Endothelial cell of hepatic sinusoid (primary cell): ENCODE data around the gene ALPL.

Experiments used
- in situ Hi-C: cut with HindIII; loops from 2 replicates; pipeline ENCODE4 v1.10.0; 2017; ENCODE audit warnings: low sequenced_read_pairs

ALPL gene

DNA sequence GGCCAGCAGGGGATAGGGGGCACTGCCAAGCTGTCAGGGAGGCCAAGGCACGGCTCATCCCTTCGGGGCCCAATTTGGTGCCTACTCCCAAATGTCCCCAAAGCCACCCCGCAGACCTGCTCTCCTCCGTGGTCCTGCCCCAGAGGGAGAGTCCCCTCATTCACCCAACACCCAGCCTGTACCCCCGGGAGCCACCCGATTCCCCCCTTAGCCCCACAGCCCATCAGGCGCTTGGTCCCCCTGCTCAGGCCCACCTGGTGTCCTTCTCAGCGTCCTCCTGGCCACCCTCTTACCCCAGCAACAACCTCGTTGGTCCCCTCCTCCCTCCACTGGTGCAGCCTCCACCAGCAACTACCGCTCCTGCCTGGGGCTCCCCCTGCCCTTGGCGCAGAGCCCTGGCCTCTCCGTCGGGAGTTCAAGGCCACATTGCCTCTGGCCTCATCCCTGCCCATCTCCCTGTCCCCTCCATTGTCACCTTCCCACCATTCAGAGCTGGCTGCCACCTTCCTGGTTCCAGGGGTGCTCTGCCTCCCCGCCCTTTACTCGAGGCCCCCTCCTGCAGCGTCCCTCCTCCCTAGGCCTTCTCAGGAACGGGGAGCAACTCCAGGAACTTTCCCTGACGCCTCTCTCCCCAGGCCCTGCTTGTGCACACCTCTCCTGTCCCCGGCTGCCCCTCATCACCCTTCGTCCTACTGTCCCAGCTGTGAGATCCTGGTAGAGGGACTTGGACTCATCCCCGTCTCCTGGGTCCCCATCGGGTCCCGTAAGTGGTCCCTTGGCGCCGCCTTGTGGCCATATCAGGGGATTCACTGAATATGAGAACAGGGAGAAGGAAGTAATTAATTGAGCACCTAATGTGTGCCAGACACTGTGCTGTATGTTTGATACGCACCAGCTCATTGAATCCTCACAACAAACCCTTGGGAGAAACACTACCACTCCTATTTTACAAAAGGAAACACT lies 86.0 kb downstream of the ALPL start:
- in situ Hi-C loops: no loop called here

GRCh38 chr1:21596174-21596573 lies 87.0 kb downstream of the ALPL start:
- in situ Hi-C loops: no loop called here

DNA sequence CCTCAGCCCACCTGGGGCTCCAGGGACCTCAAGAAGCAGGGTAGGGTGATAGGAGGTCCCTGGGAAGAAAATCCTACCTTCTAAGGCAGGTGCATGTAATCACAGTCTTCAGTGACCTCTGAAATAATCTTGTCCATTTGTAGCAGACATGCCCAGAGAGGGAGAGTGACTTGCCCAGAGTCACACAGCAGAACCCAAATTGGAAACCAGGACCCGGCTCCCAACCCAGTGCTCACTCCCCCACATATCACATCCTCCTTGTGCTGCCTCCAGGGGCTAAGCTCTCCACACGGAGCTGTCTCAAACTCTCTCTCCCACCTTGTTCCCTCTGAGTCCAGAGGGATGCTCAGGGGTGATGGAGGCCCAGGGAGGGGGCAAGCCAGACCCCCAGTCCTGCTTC lies 87.4 kb downstream of the ALPL start:
- in situ Hi-C loops: no loop called here

GRCh38 chr1:21597753-21598152 lies 88.5 kb downstream of the ALPL start:
- in situ Hi-C loops: no loop called here

DNA sequence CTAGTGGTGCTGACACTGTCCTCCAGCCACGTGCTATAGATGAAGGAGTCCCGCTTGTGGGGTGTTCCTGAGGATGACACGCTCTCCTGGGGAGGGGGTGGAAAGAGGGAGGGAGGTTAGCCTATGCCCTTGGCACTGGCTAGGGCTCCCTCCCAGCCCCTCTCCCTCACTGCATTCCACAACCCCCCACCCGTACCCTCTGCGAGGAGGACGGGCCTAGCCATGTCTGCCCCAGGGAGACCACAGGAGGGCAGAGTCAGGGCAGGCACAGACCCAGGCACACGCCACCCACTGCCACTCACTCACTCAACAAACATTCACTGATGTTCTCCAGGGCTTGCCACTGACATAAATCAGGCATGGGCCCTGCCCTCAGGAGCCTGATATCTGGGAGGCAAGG lies 89.2 kb downstream of the ALPL start:
- in situ Hi-C loops: no loop called here

- in situ Hi-C loops: no loop called here
These were observed 89.7 kb downstream of the ALPL start for GRCh38 chr1:21598904-21599303.

DNA sequence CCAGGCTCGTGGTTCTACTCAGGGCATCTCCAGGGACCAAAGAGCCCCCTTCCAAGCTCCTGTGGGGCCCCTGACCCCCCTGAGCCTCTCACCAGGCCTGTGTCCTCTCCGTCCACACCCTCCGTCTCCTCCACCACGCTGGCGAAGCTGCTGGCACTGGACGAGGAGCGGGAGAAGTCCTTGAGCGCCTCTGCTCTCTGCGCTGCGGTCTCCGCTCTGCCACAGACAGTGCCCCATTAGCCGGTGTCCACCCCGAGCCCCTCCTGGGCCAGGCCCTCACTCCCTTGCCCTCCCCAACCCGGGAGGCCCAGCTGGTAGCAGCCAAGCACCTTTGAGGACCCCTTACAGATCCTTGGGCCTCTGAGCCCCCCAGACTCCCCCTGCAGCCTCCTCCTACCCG lies 90.2 kb downstream of the ALPL start:
- in situ Hi-C loops: no loop called here

DNA sequence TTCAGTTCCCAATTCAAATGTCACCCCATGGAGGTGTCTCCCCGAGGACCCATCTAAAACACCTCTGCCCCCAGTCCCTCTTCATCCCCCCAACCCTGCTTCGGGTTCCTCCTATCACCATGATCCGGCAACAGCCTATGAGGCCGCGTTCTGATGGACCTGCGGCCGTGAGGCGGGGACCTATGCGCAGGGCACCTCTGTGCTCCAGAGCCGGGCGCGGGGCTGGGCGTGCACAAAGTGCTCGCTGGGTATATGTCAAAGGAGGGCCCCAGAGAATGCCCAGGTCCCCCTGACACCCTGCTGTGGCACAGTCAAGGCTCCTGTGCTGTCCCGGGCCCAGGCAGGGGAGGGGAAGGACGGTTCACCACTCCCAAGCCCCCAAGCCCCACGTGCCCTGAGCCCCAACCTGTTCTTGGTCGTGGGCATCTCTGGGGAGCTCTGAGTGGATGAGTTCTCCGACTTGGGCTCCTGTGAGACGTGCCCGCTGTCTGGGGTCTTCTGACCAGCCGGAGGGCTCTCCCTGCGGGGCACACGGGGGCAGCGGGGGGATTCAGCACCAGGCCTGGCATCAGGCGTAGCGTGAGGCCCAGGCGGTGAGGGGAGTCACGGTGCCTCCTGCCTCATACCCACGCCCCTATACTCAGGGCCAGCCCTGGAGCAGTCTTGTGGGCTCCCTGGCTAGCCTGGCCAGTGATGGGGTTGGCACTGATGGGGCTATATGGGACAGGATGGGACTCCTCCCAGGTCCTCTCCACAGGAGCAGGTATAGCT lies 92.2 kb downstream of the ALPL start:
- in situ Hi-C loops: no loop called here

DNA sequence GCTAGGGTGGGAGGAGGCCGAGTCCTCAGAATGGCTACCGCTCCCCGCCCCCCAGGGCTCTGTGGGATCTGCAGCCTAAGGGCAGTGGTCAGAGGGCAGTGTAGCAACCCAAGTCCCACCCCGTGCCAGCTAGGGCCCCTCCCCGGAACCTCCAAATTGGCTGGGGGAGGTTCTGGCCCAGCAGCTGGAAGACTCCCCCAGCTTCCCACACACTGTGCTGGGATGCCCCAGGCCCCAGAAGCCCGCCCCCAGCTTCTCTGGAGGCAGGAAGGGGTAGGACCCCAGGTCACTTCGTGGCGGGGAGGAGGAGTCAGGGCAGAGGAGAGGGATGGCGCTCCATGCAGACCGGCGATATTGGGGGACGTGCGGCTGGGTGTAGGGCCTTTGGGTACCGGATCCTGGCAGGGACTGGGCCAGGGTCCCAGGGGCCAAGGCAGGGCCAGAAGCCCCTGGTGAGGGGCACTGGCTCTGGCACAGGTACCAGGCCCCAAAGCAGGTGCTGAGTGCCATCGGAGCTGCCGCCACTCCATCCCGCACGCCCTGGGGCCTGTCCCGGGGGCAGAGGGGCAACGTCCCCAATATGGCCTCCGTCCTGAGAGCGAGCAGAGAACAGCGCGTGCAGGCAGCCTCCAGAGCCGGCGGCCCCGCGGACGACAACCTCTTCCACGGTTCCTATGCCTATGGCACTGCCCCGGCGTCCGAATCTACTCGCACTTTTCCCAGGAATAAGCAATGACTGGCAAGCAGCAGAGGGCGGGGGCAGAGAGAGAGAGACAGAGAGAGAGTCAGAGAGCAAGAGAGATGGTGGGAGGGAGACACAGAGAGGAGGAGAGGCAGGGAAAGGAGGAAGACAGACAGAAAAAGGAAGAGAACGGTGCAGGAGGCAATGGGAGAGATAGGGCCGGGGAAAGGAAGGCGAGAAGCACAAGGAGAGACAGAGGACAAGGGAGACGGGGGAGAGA lies 94.2 kb downstream of the ALPL start:
- in situ Hi-C loops: no loop called here

DNA sequence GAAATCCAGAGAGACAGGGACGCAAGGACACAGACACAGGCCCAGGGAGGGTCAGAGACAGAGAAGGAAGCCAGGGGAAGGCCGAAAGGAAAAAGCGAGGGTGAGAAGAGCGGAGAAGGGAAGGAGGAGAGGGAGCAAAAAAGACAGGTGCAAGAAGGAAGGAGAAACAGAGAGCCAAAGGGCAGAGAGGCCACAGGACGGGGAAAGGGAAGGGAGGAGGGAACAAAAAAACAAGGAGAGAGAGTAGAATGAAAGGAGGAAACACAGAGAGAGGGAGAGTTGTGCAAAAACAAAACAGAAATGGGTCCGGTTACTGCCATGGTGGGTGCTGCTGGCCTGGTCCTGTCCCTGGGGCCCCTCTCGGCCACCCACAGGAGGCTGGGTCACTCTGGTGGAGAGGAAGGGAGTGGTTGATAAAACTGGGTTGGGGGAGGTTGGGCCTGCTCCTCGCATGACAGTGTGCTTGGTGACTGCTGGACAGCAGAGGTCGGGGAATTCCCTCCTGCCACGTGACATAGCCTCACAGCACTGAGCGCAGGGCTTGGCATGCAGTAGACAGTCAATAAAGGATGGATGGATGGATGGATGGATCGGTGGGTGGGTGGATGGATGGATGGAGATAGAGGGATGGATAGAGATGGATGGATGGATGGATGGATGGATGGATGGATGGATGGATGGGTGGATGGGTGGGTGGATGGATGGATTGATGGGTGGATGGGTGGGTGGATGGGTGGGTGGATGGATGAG lies 95.2 kb downstream of the ALPL start:
- in situ Hi-C loops: no loop called here

- in situ Hi-C loops: no loop called here
These were observed 95.9 kb downstream of the ALPL start for GRCh38 chr1:21605012-21605715.

GRCh38 chr1:21605964-21606705 lies 96.9 kb downstream of the ALPL start:
- in situ Hi-C loops: no loop called here

- in situ Hi-C loops: no loop called here
These were observed 98.6 kb downstream of the ALPL start for GRCh38 chr1:21607549-21608529.

DNA sequence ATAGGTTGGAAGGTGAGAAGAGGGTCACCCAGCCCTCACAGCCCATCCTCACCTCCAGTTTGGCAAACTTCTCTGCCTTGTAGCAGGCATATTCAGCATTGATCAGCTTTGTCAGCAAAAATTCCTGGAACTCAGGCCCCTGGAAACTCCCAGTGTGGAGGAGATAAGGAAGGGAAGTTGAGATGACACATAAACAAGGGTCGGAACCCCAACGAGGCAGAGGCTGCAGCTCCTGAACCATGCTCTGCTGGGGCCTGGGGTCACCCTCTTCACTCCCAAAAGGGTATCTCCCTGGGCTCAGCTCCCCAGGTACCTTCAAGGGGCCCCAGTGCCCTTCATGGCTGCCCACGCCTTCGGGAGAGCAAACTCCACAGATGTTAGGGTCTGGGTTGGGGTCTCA lies 99.6 kb downstream of the ALPL start:
- in situ Hi-C loops: no loop called here

- in situ Hi-C loops: loop anchor here (5.0 kb wide), 1 partner anchor 58 kb away; no protein-coding TSS in a partner anchor
These were observed 100.8 kb downstream of the ALPL start for GRCh38 chr1:21610027-21610426.

DNA sequence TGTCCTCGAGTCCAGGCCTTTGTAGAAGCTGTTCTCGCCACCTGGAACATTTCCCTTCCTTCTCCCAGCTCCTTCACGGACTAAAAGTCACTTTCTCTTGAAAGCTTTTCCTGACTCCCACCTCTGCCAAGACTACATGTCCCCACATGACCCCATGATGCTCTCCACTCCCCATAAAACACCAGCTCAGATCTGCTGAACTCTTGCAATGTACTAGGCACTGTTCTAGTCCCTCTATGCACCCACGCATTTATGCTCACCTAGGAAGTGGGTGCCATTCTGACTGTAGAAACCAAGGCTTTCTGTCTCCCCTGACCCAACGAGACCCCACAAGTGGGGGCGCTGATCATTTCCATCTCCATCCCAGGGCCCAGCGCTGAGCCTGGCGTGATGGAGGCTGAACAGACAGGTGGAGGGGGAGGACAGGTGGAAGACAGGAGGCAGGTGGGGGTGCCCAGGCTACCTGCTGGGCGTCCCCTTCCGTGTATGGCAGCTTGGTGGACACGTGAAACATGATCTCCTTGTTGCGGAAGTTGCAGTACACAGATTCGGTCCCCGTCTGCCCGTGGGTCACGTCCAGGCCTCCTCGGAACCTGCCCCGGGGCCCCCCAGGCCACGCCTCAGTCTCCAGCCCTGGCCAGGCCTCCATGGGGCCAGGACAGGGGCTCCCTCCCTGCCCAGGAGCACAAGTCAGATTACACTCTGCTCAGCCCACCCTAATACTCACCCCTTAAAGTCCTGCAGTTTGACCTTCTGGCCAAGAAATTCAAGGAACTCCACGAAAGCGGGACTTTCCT lies 102.0 kb downstream of the ALPL start:
- in situ Hi-C loops: loop anchor here (5.0 kb wide), 1 partner anchor 59 kb away; no protein-coding TSS in a partner anchor

DNA sequence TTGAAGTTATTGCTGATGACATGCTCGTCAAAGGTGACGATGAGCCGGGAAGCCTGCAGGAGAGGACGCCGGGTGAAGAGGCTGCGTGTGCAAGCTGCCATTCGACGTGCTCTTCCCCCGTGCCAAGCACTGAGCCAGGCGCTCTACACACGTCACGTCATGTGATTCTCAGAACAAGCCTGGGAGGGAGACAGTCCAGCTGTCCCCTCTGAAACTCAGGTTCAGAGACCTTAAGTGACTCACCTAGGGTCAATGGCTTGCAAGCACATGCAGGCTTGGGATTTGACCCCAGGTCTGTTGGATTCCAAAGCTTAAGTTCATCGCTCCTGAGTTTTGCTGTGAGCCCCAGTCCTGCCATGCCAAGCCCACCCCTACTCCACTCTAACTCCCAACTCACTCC lies 102.8 kb downstream of the ALPL start:
- in situ Hi-C loops: loop anchor here (5.0 kb wide), 1 partner anchor 60 kb away; no protein-coding TSS in a partner anchor
